Right hindlimb (tissue), 1 donor: ENCODE data around the gene SNX30.

Source experiments
- DNase-seq: peaks from one replicate; pipeline ENCODE4 v3.0.0-alpha.2; 2018

The SNX30 gene

GRCh38 chr9:112831969-112832368 lies 81.4 kb downstream of the SNX30 start:
- DNase-seq = no peak

DNA sequence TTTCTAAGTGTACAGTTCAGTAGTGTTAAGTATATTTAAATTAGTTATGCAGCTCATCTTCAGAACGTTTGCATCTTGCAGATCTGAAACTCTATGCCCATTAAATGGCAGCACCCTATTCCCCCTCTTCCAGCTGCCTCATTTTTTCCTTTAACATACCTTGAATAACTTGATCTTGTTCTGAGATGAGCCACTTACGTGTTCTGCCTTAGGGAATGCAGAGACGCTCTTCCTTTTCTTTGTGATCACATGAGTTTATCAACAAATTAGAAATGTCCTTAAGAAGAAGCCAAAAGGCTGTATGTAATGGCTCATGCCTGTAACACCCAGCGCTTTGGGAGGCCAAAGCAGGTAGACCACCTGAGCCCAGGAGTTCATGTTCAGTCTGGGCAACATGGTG lies 82.5 kb downstream of the SNX30 start:
- no peak for DNase-seq

DNA sequence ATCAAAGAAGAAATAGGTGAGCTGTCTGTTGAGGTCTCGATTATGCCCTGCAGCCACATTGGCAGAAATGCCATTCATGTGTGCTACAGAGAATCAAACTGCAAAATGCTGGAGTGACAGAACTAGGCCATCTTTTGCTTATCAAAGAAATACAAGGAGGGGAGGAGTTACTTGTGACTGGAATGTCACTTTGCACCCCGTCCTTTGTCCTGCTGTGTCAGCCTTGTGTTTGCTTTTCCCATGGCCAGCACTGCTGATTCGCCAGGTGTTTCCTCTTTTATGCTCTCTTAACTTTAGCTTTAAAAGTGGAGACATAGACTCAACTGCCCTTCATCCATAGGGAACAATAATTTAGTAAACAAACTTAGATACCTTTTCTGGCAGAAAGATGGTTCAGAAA lies 85.8 kb downstream of the SNX30 start:
- no peak for DNase-seq

DNA sequence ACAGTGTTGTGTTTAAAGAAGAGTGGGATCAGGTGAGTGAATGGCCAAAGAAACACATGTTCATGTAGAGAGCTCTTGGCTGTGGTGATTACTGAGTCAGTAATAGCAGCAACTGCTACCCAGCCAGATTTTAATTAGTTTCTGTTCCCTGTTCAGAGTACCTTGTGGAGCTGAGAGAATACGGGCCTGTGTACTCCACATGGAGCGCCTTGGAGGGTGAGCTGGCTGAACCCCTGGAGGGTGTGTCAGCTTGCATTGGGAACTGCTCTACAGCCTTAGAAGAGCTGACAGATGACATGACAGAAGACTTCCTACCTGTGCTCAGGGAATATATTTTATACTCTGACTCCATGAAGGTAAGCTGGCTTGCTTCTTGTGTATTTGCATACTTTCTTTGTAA lies 87.8 kb downstream of the SNX30 start:
- DNase-seq = no peak

GRCh38 chr9:112839331-112839730 lies 88.8 kb downstream of the SNX30 start:
- DNase-seq = no peak

DNA sequence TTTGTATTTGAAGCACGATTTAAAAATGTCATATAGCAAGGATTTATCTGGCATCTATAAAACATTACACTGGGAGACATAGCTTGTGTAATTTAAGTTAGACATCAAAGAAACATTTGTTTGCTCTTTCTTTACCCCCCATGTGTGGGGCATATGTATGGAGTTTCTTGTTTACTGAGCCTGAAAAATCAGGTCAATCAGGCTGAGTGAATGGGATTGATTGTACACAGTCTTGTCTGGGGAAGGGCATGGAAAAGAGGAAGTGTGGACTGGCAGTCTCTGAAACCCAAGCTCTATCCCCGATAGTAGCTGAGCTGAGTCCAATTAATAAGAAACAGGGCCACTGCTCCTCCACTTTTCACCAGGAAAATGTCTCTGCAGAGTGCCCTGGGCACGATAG lies 90.7 kb downstream of the SNX30 start:
- DNase-seq = no peak

DNA sequence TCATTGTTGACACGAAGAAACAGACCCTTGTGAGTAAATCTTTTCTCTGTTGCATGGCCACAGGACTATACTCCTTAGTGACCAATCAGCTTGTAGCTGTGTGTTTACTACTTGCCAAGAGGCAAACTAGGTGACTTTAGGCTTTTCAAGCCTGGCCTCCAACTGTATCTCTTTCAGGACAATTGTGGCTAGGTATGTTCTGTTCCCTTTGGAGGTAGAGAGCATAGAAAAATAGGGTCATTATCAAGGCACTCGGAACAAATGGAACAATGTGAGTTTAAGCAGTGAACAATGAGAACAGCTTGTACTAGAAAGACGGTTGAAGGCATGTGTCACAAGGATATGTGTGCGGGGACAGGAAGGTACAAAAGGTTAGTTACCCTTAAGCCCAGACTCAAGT lies 92.0 kb downstream of the SNX30 start:
- no peak for DNase-seq

DNA sequence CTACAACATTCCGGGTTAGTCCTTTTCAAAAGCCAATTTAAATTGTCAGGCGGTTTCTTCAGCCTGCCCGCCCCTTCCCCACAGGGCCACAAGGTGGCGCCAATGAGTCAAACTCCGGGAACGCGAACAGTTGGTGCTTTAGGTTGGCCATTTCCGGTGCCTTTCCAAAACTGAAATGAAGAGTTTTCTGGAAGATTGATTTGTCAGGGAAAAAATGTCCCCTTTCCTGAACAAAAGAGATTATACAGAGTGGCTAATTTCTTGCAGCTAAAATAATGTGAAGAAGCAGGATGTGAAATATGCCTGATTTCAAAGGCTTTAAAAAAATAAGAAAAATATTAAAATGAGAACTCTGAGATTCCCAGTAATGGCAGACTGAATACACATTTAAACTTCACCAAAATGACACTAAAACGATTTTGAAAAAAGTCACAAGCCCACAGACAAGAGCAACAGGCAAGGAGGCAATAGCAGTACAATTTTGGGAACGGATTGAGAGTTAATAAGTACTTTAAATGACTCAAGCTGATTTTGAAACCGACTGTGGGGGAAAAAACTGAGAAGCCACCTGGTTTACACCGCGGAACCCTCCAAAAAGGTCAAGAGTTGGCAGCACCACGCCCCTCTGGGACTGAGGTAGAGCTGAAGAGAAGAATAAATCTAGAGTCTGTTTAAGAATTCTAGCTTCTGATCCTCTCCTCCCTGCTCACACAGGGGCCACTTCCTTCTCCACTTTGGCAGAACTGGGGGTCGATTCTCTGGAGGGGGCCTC lies 94.4 kb downstream of the SNX30 start:
- DNase-seq = peak; percentile 84

- no peak for DNase-seq
Measured at GRCh38 chr9:112846528-112847488, 96.2 kb downstream of the SNX30 start.

DNA sequence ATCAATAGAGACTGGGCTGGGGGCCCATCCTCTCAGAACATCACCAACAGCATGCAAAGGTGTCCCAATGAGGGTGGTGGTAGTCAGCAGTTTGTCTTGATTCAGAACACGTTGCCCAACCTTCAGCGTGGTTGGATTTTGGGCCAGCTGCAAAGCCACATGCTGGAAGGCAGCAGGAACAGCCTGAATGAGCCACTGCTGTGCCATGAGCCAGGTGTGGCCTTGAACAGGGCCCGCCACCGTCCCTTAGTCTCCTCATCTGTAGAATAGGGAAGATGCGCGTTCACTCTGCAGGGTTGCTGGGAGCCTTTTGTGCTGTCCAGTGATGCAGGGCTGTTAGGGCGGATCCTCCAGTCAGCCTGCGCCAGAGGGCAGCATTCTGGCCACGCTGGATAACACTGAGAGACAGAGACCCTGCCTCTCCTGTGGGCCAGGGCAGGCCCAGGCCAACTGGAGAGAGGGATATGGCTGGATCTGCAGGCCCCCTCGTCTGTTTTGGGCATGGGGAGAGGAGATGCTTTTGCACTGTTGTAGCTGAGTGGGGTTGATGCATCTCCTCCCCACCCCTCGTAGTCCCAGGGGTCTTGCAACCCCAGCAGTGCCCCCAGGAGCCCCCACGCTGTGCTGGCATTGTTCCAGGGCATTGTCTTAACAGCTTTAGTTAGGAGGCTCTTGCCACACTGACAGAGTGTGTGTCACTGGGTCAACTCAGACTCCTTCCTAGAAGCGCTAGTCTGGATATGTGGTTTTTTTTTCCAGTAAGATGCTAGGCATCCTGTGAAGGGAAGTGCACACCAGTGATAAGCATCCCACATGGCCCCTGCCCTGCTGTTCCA lies 98.0 kb downstream of the SNX30 start:
- no peak for DNase-seq

DNA sequence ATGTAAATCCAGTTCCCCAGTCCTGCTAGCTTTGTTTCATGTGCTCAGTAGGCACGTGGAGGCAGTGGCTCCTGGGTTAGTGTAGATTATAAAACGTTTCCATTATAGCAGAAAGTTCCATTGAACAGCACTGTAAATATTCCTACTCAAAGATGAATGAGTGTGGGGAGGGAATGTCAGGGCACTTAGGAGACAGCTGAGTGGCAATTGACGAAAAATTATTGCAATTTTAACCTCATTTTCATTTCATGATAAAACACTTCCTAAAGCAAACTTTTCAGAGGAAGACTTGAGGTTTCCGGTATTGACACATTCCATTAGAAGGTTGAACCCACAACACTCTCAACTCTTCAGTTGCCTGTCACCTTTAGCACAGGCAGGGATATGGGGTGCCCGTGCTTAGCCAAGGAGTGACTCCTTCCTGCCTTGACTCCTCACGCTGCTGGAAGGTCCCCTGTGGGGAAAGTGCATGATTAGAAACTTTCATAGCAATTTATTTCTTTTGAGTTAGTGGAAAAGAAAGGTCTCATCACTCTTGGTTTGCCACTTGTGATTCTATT lies 98.9 kb downstream of the SNX30 start:
- DNase-seq = no peak

- no peak for DNase-seq
Measured at GRCh38 chr9:112850840-112851239, 100.3 kb downstream of the SNX30 start.

GRCh38 chr9:112852741-112853504 lies 102.4 kb downstream of the SNX30 start:
- peak; percentile 61 for DNase-seq

- no peak for DNase-seq
Measured at GRCh38 chr9:112853882-112854585, 103.5 kb downstream of the SNX30 start.

DNA sequence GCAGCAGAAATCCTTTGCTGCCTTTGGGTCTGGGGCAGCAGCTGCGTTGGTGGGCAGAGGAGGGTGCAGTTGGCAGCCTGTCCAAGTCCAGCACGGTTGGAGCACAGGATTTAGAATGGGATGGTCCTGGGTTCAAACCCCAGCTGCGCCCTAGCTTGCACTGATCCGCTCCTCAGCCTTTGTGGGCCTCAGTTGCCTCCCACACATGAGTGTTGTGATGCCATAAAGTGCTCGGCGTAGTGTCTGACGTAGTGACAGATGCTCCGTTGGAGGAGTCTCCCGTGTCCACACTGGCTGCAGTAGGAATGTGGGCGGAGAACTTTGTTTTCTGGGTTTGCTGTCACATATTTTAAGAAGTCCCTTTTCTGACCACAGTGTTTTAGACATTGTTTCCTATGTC lies 104.1 kb downstream of the SNX30 start:
- DNase-seq = no peak

DNA sequence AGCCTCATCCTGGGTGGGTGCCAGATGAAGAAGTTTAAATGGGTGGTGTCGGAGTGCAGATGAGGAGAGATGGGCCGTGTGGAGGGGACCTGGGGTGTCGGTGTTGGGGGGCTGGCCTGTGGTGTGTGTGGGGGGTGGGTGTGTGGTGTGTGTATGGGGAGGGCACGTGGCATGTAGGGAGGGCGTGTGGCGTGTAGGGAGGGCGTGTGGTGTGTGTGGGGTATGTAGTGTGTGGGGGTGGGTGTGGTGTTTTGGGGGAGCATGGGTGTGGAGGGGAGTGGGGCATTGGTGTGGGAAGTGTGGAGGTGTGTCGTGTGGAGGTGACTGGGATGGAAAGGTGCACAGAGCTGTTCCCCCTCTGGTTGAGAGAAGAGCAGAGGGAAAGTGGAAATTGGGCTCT lies 105.6 kb downstream of the SNX30 start:
- no peak for DNase-seq

- no peak for DNase-seq
Measured at GRCh38 chr9:112856843-112857242, 106.3 kb downstream of the SNX30 start.

GRCh38 chr9:112858005-112858404 lies 107.4 kb downstream of the SNX30 start:
- DNase-seq = no peak

GRCh38 chr9:112858625-112859147 lies 108.1 kb downstream of the SNX30 start:
- DNase-seq = no peak

DNA sequence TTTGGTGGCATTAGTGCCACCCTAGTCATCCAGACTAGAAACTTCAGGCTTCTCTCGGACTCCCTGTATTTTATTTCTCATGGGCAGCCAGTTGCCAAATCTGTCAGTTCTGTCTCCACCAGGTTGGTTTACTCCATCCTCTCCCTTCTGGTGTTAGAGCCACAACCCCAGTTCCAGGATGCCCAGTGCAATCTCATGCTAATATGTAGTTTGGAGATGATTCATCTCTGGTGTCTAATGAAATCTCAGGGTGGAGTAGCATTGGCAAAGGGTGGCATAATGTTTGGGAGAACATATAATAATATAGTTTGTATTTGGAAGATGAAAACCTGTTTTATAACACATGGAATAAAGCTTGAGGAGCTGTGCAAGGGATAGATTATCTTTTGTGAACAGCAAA lies 109.9 kb downstream of the SNX30 start:
- no peak for DNase-seq

GRCh38 chr9:112861155-112861554 lies 110.6 kb downstream of the SNX30 start:
- DNase-seq = no peak
